ENCODE results near the gene LIPF.
A peak's percentile ranks its signal among the peaks of the same experiment; 100 is the strongest.

Gene LIPF

GRCh38 chr10:88647061-88647615 is 17.1 kb upstream of the LIPF start:
- Histone ChIP-seq H3K4me3 (ENCODE audit: low read depth, low read length) (no peak overlapping the region), H3K36me3 (ENCODE audit: control insufficient read depth in 2 of 2, insufficient read depth in 1 of 2, low read length in 2 of 2) (no peaks in the 10 kb centered on the region), H3K27ac (ENCODE audit: extremely low read depth, low read depth, low read length) (no peak overlapping the region), H3K9me3 (ENCODE audit: control insufficient read depth, insufficient read depth, low read depth, low read length) (no peaks in the 10 kb centered on the region), H3K4me1 (ENCODE audit: control insufficient read depth, insufficient read depth, low read length) (no peaks in the 10 kb centered on the region)
- POLR2A ChIA-PET: no interaction called here
- TF ChIP-seq ZFHX2 (tag by site-specific recombination; conservative IDR thresholded peaks at IDR 0.05): 0 out of 2 replicates have a peak, but pooled peaks have one; percentile 9
- TF ChIP-seq, protein P1, sequence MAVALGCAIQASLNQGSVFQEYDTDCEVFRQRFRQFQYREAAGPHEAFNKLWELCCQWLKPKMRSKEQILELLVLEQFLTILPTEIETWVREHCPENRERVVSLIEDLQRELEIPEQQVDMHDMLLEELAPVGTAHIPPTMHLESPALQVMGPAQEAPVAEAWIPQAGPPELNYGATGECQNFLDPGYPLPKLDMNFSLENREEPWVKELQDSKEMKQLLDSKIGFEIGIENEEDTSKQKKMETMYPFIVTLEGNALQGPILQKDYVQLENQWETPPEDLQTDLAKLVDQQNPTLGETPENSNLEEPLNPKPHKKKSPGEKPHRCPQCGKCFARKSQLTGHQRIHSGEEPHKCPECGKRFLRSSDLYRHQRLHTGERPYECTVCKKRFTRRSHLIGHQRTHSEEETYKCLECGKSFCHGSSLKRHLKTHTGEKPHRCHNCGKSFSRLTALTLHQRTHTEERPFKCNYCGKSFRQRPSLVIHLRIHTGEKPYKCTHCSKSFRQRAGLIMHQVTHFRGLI (tag by site-specific recombination; IDR thresholded peaks at IDR 0.05): no peak
- CTCF ChIA-PET: no interaction called here

DNA sequence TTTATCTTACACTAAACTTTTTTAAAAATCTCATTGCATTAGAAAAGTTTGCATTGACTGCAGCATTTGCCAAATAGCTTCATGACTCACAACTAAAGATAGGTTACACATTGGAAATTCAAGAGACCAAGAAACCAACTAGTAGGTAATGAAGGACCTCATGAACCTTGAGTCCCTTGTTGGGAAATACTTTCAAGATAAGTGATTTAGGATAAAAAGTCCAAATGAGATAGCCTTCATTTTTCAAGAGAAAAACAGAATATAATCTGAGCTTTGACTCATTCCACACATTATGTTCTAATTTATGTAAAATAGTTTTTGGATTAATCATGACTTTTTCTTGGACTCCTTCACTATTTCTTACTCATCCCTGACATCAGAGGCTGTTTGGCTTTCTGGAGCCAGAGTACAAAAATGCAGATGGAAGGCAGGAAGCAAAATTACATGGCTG is 13.1 kb upstream of the LIPF start:
- ChIA-PET CTCF (interaction anchor here (0.6 to 1.5 kb wide), 4 partner anchors 13 to 159 kb away, joined by 3 to 7 read pairs (median 4); no protein-coding TSS in a partner anchor), POLR2A (no interaction called here)
- Histone ChIP-seq H3K36me3 (ENCODE audit: control insufficient read depth in 2 of 2, insufficient read depth in 1 of 2, low read length in 2 of 2) (no peaks in the 10 kb centered on the region), H3K4me1 (ENCODE audit: control insufficient read depth, insufficient read depth, low read length) (no peaks in the 10 kb centered on the region), H3K4me3 (ENCODE audit: low read depth, low read length) (no peak overlapping the region), H3K27ac (ENCODE audit: extremely low read depth, low read depth, low read length) (no peak overlapping the region), H3K9me3 (ENCODE audit: control insufficient read depth, insufficient read depth, low read depth, low read length) (no peaks in the 10 kb centered on the region)
- TF ChIP-seq SCRT1 (tag by site-specific recombination; IDR thresholded peaks at IDR 0.05; ENCODE audit: borderline replicate concordance) (no peak), ZBTB21 (tag by site-specific recombination; IDR thresholded peaks at IDR 0.05) (peak; percentile 39; the same call in 1 of the 2 replicates)

DNA sequence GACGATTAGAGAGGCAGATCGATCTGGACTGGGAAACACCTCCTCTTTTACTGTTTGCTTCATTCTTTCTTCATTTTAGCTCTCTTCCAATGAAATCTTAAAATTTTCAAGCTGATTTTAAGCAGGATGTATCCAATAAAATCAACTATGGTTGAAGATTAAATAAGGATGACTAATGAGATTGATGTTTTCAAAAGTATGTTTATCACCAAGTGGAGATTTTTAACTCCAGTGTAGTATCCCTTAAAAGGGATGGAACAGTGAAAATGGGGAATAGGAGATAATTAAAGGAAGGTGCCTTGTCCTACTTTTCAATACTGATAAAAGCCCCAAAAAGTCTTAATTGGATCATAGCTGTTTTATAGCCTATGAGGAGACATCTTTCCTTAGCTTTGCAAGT is 11.6 kb upstream of the LIPF start:
- ChIA-PET POLR2A (no interaction called here), CTCF (interaction anchor here (0.5 kb wide), 1 partner anchor 139 kb away, joined by 5 read pairs; no protein-coding TSS in a partner anchor)
- TF ChIP-seq HOXC10 (CRISPR knock-in tag; IDR thresholded peaks at IDR 0.05): no peak
- Histone ChIP-seq H3K4me1 (ENCODE audit: control insufficient read depth, insufficient read depth, low read length) (no peaks in the 10 kb centered on the region), H3K27ac (ENCODE audit: extremely low read depth, low read depth, low read length) (no peak overlapping the region), H3K4me3 (ENCODE audit: low read depth, low read length) (no peak overlapping the region), H3K36me3 (ENCODE audit: control insufficient read depth in 2 of 2, insufficient read depth in 1 of 2, low read length in 2 of 2) (no peaks in the 10 kb centered on the region), H3K9me3 (ENCODE audit: control insufficient read depth, insufficient read depth, low read depth, low read length) (no peaks in the 10 kb centered on the region)

GRCh38 chr10:88657901-88658300 is 6.3 kb upstream of the LIPF start:
- H3K36me3 ChIP-seq (ENCODE audit: control insufficient read depth in 2 of 2, insufficient read depth in 1 of 2, low read length in 2 of 2): no peaks in the 10 kb centered on the region
- TF ChIP-seq, protein P2, sequence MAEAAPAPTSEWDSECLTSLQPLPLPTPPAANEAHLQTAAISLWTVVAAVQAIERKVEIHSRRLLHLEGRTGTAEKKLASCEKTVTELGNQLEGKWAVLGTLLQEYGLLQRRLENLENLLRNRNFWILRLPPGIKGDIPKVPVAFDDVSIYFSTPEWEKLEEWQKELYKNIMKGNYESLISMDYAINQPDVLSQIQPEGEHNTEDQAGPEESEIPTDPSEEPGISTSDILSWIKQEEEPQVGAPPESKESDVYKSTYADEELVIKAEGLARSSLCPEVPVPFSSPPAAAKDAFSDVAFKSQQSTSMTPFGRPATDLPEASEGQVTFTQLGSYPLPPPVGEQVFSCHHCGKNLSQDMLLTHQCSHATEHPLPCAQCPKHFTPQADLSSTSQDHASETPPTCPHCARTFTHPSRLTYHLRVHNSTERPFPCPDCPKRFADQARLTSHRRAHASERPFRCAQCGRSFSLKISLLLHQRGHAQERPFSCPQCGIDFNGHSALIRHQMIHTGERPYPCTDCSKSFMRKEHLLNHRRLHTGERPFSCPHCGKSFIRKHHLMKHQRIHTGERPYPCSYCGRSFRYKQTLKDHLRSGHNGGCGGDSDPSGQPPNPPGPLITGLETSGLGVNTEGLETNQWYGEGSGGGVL (tag by site-specific recombination; IDR thresholded peaks at IDR 0.05): no peak
- no peak for TF ChIP-seq ZNF157 (tag by site-specific recombination; IDR thresholded peaks at IDR 0.05)
- no peak for TF ChIP-seq ZNF148 (tag by site-specific recombination; IDR thresholded peaks at IDR 0.05; ENCODE audit: borderline replicate concordance)
- no peak for TF ChIP-seq GLI2 (tag by site-specific recombination; IDR thresholded peaks at IDR 0.05; ENCODE audit: borderline replicate concordance, low read depth)
- POLR2A ChIA-PET: no interaction called here
- H3K27ac ChIP-seq (ENCODE audit: extremely low read depth, low read depth, low read length): no peak overlapping the region
- H3K4me1 ChIP-seq (ENCODE audit: control insufficient read depth, insufficient read depth, low read length): no peaks in the 10 kb centered on the region; the same call in 1 of the 2 replicates
- CTCF ChIA-PET: interaction anchor here (0.6 kb wide), 1 partner anchor 84 kb away, joined by 7 read pairs; no protein-coding TSS in a partner anchor
- no peak overlapping the region for H3K4me3 ChIP-seq (ENCODE audit: low read depth, low read length)
- H3K9me3 ChIP-seq (ENCODE audit: control insufficient read depth, insufficient read depth, low read depth, low read length): no peaks in the 10 kb centered on the region
